GM21515 (cell line): ENCODE data around the gene ABCG2.
"Not testable (repeated sequence)": the region's sequence is repeated elsewhere in the genome, so short reads cannot be mapped to it uniquely, and the experiment has no call there.

Experiments used
- ATAC-seq: cut with Tn5 transposase; IDR thresholded peaks from one replicate; pipeline ENCODE4 v1.9.1; 2021; ENCODE audit not compliant: unreplicated experiment

The ABCG2 gene

DNA sequence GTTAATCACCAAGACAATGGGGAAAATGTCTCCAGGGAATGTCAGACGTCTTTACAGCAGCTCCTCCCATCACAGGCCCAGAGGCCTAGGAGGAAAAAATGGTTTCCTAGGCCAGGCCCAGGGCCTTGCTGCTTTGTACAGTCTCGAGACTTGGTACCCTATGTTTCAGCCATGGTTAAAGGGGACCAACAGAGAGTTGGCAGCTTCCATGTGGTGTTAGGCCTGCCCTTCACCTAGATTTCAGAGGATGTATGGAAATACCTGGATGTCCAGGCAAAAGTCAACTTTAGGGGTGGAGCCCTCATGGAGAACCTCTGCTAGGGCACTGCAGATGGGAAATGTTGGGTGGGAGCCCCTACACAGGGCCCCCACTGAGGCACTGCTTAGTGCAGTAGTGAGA, 38.5 kb downstream of the ABCG2 start:
- no peak for ATAC-seq

DNA sequence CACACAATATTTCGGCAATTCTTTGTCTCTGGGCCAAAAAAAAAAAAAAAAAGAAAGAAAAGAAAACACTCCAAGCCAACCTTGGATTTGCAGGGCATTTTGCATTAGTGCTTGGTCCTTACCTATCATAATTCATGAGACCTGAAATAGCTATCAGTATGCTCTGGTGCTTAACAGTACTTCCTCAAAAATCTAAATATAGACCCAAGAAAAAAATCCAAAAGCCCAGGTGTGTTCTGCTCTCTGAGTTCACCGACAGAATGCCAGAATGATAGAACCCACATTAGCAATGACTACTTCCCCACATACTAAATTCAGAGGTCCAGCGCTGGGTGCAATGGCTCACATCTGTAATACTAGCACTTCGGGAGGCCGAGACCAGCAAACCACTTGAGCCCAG, 42.9 kb downstream of the ABCG2 start:
- ATAC-seq, result no peak

DNA sequence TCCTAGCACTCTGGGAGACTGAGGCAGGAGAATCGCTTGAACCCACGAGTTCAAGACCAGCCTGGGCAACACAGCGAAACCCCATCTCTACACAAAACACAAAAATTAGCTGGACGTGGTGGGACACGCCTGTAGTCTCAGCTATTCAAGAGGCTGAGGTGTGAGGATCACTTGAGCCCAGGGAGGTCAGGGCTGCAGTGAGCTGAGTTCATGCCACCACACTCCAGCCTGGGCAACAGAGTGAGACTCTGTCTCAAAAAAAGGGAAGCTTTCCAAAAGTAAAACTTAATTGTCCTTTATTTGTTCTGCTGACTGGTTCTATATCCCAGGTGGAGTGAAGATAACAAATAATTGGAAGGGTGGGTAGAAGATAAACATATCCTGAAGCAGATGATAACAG, 45.6 kb downstream of the ABCG2 start:
- no peak for ATAC-seq

DNA sequence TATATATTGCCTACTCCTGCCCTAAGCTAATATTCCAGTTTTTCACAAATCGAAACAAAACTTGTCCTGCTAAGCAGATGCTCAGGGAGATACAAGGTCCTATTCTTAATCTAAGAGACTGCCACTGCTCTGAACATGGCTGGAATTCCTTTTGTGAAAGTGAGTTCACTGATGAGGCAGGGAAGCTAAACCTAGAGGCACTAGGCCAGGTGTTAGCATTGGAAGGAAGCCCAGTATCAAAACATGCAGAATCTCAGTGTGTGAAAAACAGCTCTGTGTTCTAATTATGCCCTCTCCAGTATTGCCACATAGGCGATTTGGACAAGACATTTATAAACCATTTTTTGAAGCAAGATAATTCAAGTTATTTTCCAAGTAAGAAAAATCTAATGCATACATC, 47.6 kb downstream of the ABCG2 start:
- ATAC-seq, result no peak

DNA sequence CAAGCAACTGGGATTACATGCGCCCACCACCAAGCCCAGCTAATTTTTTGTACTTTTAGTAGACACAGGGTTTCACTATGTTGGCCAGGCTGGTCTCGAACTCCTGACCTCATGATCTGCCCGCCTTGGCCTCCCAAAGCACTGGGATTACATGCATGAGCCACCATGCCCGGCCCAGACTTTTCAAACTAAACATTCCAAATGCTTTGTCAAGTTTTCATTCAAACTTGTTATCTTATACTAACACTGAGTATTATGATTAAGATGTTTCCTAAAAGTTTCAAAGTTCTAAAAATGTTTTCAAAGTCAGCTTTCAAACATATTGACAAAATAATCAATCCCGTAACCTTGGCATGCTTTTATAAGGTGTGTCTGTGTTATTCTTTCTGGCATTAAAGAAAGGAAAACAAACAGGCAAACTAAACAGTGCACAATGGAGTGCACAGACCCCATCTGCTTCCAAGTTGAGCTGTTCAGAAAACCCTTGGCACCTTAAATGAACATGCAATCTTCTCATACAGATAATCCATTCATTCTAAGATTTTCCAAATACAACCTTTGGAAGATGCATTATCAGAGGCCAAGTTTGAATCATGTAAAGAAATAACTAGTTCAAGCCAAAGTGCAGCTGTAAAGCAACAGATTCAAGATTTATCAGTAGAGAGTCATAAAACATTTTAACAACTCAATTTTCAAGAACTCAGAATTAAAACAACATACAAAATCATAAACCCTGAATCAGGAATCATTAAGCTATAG, 49.1 kb downstream of the ABCG2 start:
- ATAC-seq, result no peak

DNA sequence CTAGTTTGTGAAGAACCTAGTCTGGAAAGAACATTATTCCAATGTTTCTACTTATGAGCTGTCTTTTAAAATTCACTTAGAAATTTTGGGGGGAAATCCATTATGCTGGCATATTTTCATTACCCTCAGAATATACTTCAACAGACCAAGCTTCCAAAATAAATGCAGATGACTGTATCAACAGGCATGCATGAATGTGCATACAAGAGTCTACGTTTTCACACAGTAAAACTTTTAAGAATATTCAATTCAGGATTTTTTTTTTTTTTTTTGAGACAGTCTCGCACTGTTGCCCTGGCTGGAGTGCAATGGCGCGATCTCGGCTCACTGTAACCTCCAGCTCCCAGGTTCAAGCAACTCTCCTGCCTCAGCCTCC, 49.7 kb downstream of the ABCG2 start:
- no peak for ATAC-seq

DNA sequence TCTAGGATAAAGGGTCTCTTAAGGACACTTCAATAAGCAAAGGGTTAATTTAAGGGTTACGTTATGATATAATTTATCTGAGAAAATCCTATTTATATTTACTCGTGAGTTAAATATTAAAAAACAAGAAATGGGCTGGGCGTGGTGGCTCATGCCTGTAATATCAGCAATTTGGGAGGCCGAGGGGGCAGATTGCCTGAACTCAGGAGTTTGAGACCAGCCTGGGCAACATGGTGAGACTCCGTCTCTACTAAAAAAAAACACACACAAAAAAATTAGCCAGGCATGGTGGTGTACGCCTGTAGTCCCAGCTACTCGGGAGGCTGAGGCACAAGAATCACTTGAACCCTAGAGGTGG, 50.4 kb downstream of the ABCG2 start:
- ATAC-seq, result not testable (repeated sequence)

DNA sequence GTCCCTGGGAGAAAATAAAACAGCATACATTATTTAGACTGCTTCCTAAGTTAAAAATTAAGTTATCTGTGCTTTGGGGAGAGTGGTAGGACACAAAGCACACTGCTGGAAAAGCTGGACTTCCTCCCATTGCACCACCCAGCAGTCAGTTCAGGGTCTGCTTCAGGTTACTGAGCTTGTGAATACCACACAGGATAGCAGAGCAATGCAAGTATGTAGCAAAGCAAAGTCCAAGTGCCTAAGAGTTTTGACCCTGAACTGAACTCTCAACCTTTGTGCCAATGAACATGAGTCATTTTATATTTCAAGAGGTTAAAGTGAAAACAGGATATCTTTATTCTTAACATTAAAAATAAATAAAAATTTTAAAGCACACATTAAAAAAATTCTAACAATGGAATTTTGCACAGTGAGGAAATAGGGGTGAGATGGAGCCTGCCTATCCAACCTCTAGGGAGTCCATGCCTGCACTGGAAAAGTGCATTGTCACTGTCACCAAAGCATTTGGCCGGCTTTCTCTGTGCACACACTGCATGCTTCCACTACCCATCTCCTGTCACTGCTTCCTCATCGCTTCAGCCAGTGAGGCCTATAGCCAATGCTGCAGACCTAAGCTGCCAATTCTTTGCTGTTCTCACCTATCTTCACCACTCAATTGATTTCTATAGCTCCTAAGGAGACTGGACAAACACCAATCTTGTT, 50.9 kb downstream of the ABCG2 start:
- no peak for ATAC-seq

DNA sequence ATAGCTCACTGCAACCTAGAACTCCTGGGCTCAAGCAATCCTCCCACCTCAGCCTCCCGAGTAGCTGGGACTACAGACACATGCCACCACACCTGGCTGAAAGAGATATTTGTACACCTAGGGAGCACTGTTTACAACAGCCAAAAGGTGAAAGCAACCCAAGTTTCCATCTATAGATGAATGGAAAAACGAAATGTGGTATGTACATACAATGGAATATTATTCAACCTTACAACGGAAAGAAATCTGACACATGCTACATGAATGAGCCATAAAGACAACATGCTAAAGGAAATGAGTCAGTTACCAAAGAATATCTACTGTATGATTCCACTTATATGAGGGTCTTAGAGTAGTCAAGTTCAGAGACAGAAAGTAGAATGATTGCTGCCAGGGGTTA, 52.2 kb downstream of the ABCG2 start:
- no peak for ATAC-seq

DNA sequence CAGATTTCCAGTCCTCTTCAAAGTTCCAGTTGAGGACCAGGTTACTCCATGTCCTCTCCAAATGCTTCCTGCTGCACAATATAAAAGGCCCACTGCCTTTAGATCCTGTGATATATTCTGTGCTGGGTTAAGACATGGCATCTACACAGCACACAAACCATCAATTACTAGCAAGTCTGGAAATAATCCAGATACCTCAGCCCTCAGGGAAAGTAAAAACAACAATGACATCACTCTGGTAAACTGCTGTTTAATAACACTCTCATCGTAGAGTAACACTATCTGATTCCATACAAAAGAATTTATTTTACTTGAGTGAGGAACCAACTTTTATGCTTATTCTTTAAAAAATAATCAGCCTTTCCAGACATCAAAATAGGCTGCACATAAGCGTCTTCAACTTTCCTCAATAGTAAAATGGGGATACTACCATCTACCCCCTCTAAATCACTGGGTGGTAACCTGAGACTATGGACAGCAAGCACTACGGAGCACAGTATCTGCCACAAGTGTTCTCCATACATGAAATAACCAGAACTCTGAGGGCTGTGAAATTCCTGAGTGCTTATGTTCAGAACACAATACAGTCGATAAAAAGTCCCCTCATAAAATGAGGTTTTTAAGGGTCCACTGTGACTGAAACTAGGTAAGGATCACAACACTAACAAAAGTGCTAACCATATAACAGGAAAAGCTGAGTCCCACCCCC, 53.4 kb downstream of the ABCG2 start:
- no peak for ATAC-seq

DNA sequence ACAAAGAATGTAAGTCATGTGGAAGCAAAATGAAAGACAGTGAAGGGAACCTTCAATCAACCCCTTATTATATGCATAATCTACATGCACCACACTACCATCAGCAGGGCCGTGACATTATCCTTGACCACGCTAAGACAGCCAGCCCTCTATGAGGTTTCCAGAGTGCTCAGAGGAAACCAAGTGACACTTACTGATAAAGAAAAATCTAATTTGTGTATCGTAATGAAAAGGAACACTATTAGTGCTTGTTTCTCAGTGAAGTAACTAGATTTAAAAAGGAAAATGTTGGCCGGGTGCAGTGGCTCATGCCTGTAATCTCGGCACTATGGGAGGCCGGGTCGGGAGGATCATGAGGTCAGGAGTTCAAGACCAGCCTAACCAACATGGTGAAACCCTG, 56.4 kb downstream of the ABCG2 start:
- no peak for ATAC-seq

DNA sequence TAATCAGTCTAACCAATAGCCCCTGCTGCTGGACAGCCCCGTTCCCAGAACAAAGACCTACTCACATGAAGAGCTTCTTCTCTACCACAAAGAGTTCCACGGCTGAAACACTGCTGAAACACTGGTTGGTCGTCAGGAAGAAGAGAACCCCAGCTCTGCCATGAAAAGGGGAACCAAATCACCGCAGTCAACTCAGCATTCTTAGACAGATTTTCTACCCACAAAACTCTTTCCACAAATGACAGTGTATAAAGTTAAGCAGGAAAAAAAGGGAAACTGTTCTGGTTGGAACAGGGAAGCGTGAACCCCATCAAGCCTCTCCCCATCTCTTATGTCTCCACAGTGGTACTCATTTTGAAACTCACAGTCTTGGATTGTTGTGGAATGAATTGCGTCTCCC, 57.3 kb downstream of the ABCG2 start:
- ATAC-seq, result no peak

DNA sequence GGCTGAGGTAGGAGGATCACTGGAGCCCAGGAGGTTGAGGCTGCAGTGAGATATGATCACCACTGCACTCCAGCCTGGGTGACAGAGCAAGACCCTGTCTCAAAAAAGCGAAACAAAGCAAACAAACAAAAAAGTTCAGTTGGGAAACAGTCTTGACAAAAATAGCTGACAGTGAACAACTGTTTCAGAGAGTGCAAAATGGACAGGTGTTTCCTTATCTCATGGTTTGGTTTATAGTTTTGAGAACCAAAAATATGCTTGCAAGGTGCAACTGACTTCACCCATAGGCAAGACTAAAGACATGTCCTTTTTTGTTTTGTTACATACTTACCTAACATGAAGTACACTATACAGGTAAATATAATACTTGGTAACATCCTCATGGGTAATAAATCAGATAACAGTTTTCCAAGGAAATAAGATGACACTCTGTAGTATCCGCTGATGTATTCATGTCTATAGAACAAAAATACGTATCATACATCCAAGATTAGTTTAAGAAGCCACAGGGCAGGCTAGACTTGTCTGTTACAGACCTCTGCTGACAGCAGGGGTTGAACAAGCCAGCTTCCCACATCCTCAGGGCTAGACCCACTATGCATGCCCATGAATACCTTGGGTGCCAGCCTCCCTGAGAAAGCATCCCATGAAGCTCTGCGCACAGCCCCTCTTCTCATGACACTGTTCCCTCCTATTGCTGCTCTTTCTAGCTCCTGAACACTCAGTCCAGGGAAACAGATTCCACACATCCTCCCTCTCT, 59.3 kb downstream of the ABCG2 start:
- ATAC-seq, result no peak

DNA sequence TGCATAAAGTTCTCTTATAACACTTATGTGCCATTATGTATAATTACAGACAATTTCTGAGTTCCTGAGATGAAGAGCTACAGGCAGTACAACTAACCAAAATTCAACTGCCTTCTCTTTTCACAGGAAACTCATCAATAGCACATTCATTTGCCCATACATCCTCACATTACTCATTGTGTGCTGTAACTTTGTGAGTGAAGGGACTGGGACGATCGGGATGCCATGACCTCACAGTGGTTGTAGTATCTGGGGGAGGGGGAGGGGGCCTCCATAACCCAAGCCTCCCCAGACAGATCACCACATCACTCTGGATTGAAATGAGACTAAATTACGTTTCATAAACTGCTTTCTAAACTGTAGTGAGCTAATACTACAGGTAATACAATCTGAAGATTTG, 60.7 kb downstream of the ABCG2 start:
- no peak for ATAC-seq

DNA sequence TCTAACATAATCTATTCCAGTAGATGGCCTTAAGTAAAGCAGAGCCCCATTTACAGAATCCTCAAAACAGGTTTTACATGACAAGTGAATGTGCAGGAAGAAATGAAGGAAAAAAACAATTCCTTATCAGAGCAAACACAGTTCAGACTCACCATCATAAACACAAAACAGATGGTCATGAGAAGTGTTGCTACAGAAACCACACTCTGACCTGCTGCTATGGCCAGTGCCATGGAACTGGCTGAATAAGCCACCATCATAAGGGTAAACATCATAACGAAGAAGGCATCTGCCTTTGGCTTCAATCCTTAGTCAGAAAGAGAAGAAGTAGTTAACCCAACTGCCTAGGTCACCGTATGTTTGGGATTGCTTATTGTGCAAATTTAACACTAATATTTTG, 61.1 kb downstream of the ABCG2 start:
- no peak for ATAC-seq

DNA sequence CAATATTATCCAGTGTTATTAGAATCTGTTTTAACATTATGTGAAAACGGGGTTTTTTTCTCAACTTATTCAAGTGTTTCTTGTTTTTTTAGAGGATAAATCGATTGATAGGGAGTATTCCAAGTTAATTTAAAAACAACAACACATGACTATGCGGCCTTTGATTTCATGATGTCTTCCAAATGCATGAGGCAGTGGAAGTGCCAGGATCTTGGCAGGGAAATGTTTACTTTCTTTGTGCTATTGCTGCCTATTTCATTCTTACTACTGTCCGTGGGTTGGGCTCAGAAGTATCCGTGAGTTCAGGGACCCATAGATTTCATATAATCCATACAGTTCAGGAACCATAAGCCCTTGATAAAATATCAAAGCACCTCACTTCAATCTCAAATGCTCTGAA, 64.6 kb downstream of the ABCG2 start:
- no peak for ATAC-seq

DNA sequence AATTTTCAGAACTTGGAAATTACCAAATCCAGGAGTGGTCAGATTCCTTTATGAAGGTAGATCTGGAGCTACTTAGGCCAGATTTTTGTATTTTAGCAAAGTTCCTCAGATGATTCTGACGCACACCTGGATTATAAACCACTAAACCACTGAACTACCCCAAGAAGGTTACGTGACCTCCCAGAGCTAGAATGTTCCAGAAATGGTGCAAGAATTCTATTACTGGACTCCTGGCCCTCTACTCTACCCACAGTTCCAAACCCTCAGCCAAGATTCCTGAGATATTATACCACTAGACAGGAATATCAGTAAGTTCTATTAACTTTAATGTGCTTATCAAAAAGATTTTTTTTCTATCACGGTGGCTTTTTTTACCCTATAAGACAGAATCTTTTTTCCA, 67.1 kb downstream of the ABCG2 start:
- no peak for ATAC-seq

DNA sequence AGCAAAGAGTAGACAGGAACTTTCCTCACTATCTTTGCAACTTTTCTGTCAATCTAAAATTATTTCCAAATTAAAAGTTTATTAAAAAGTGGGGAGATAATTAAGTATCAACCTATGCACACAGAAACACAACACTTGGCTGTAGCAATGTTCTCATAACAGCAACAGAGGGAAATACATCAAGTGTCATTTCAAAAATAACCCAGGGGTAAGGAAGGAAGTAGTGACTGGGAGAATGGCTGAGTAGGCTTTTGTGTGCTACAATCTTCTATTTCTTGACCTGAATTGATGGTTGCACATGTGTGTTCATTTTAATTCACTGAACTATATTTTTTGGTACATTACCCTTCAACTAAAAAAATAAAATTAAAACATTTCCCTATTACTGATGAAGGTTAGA, 67.5 kb downstream of the ABCG2 start:
- no peak for ATAC-seq

DNA sequence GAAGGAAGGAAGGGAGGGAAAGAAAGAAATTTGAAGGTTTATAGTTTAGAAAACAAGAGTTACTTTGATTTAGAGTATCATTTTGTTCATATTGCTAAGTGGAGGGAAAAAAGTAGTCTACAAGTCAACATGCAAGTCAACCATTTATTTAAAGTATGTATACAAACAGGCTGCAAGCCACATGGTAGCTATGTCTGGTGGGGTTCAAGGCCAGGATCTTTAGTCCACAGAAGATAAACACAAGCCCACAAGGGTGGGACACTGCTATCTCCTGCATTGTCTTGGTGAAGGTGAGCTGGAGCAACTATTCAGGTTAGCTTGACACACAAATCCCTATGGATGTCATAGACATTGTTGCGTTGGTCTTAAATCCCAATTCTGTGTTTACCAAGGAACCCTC, 71.4 kb downstream of the ABCG2 start:
- no peak for ATAC-seq

DNA sequence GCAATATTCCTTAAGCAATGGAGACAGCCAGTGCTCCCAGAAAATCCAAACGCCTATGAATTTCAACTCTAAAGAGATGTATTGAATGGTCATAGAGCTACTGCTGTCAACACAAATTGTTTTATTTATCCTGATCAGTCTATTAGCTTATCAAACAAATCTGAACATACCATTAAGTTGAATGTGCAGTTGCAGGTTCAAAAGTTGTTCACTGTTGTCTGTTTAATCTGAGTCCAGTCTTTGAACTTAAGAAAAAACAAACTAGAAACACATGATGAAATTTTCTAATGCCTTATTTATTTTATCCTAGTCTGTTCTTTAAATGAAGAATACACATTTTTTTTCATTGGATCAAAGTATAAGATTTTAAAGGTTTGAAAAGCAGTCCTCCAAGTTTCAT, 77.8 kb downstream of the ABCG2 start:
- ATAC-seq, result no peak

DNA sequence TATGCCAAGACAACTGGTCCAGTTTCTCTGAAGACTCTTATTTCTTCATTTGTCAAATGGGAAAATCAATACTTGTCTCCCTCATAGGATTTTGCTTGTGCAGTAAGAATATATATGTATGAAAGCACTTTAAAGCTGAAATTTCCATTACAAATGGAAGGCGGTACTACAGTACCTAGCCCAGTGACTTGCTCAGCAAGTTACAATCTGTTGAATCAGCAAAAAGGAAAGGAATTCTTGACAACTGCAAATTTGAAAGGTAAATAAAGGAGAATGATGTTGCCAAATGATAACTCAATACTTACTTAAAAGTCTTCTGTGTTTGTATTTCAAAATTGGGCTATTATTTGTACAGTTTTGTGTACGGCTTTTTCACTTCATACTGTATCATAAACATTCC, 79.9 kb downstream of the ABCG2 start:
- ATAC-seq, result no peak
